Measurements from ENCODE around the gene DENND4B.

Gene DENND4B

DNA sequence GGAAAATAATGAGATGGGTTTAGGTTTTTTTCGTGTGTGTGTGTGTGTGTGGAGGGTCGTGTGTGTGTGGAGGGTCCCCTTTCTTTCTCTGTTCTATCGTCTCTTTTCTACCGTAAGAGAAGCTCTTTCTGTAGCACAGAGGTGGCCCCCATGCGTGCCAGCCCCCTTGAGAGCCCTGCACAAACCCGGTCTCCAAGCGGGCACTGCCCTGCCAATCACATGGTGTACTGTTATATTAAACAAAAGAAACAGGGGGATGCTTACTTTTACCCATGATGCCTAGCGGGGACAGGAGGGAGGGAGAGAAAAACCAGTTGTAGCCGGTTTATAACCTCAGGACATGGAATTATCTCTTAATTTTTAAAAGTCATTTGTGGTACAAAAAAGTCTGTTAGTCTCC is 64.8 kb downstream of the DENND4B start:
- DNase-seq (ENCODE audit: low read depth), result no peak

DNA sequence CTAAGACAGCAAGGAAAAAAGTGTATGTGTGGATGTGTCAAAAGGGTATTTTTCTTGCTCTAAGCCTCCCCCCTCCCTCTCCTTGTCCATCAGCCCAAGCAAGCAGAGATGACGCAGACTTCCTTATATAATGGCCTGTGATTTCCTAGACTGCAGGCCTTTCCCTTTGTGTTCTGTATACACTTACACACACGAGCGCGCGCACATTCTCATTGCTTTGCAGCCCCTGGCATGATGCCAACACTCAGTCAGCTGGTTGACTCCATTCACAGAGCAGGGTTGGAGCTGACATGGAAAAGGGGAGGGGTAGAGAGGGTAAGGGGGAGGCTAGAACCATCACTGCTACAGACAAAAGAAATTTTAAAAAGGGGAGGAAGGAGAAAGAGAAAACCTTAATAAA is 65.6 kb downstream of the DENND4B start:
- DNase-seq (ENCODE audit: low read depth), result no peak

DNA sequence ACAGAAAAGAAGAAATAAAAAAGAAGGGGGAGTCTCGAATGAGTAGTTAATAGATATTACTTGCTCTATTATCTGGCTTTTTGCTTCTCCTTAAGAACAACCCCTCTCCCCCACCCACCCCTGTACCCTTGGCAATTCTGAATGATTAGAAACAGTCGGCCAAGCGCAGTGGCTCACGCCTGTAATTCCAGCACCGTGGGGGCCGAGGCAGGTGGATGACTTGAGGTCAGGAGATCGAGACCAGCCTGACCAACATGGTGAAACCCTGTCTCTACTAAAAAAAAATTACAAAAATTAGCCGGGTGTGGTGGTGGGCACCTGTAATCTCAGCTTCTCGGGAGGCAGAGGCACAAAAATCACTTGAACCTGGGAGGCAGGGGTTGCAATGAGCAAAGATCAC is 66.5 kb downstream of the DENND4B start:
- no peak for DNase-seq (ENCODE audit: low read depth)

Measured in GM04503 (cell line).